ENCODE data around the gene FNDC1. TPM values are rescaled to one million over a fixed set of nuclear protein-coding genes. Genes with fewer than 3 reads are reported as not detected.
A peak's percentile ranks its signal among the peaks of the same experiment; 100 is the strongest.

Gene FNDC1
- total and polyA plus RNA-seq, 4 donors, result 0.06 to 8.6 (median 0.31) TPM

DNA sequence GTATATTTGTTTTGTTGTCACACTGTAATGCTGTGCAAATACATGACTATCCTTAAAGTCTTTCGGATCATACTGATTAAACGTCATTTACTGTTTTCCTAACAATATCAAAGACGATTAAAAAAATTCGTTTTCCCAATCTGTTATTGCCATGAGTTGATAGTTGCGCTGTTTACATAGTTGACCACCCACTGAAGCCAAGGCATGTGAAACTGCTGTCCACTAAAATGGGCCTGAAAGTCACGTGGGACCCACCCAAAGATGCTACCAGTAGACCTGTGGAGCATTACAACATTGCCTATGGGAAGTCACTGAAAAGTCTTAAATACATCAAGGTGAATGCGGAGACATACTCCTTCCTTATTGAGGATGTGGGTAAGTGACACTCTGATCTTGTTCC lies 28.1 kb downstream of the FNDC1 start:
- Histone ChIP-seq H3K9me3 (ENCODE audit: control insufficient read depth in 4 of 4, insufficient read depth in 3 of 4, low read length in 3 of 4) (no peaks in the 10 kb centered on the region), H3K27me3 (ENCODE audit: control insufficient read depth in 3 of 3, insufficient read depth in 3 of 3, low read length in 2 of 3) (peaks cover 0 to 6% (median 5%) of the 10 kb centered on the region in 3 donors), H3K36me3 (ENCODE audit: control insufficient read depth in 4 of 4, insufficient read depth in 4 of 4, low read length in 4 of 4) (no peaks in the 10 kb centered on the region), H3K9ac (ENCODE audit: insufficient read depth in 1 of 2, low read length in 2 of 2) (no peak overlapping the region), H3K4me1 (ENCODE audit: control insufficient read depth in 5 of 5, insufficient read depth in 5 of 5, low read length in 5 of 5) (peaks cover 0 to 11% (median 0%) of the 10 kb centered on the region in 5 donors), H3K4me3 (no peak overlapping the region), H3K27ac (ENCODE audit: low read depth in 1 of 2, low read length in 1 of 2) (no peak overlapping the region)
- DNase-seq, result no peak
- no peak for ATAC-seq (ENCODE audit: insufficient read depth, low FRiP score)
- TF ChIP-seq, protein P1, sequence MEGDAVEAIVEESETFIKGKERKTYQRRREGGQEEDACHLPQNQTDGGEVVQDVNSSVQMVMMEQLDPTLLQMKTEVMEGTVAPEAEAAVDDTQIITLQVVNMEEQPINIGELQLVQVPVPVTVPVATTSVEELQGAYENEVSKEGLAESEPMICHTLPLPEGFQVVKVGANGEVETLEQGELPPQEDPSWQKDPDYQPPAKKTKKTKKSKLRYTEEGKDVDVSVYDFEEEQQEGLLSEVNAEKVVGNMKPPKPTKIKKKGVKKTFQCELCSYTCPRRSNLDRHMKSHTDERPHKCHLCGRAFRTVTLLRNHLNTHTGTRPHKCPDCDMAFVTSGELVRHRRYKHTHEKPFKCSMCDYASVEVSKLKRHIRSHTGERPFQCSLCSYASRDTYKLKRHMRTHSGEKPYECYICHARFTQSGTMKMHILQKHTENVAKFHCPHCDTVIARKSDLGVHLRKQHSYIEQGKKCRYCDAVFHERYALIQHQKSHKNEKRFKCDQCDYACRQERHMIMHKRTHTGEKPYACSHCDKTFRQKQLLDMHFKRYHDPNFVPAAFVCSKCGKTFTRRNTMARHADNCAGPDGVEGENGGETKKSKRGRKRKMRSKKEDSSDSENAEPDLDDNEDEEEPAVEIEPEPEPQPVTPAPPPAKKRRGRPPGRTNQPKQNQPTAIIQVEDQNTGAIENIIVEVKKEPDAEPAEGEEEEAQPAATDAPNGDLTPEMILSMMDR (IDR thresholded peaks at IDR 0.05; ENCODE audit: control extremely low read depth, extremely low read depth), result no peak
- WGBS, 2 donors, result 84 to 91% methylated on average over 7 of the region's 7 CpGs

DNA sequence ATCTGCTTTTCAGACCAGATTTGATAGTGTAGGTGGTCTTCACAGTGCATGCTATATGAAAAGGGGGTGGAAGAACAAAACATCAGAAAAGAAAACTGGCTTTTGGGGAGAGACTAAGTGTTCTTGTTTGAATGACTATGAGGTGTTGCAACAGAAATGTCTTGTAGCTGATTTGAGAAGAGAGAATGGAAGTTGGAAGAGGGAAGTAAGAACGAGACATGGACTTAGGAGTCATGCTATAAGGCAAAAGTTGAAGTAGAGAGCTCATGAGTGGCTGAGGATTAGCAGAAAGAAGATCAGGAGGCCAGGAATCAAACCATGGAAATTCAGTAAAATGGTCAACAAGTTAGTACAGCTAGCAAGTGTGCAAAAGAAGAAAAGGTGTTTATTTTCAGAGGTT lies 32.1 kb downstream of the FNDC1 start:
- peaks cover 0 to 7% (median 4%) of the 10 kb centered on the region in 5 donors for H3K4me1 ChIP-seq (ENCODE audit: control insufficient read depth in 5 of 5, insufficient read depth in 5 of 5, low read length in 5 of 5)
- H3K27me3 ChIP-seq (ENCODE audit: control insufficient read depth in 3 of 3, insufficient read depth in 3 of 3, low read length in 2 of 3), result peaks cover 0 to 8% (median 2%) of the 10 kb centered on the region in 3 donors
- no peaks in the 10 kb centered on the region for H3K9me3 ChIP-seq (ENCODE audit: control insufficient read depth in 4 of 4, insufficient read depth in 3 of 4, low read length in 3 of 4)
- TF ChIP-seq, protein P1 (IDR thresholded peaks at IDR 0.05; ENCODE audit: control extremely low read depth, extremely low read depth), result no peak
- no peak overlapping the region for H3K9ac ChIP-seq (ENCODE audit: insufficient read depth in 1 of 2, low read length in 2 of 2)
- H3K36me3 ChIP-seq (ENCODE audit: control insufficient read depth in 4 of 4, insufficient read depth in 4 of 4, low read length in 4 of 4), result no peaks in the 10 kb centered on the region
- ATAC-seq (ENCODE audit: insufficient read depth, low FRiP score) (no peak), DNase-seq (no peak)
- 27 to 33% methylated on average over 1 of the region's 1 CpG for WGBS, 2 donors
- no peak overlapping the region for H3K4me3 ChIP-seq
- H3K27ac ChIP-seq (ENCODE audit: low read depth in 1 of 2, low read length in 1 of 2), result no peak overlapping the region

DNA sequence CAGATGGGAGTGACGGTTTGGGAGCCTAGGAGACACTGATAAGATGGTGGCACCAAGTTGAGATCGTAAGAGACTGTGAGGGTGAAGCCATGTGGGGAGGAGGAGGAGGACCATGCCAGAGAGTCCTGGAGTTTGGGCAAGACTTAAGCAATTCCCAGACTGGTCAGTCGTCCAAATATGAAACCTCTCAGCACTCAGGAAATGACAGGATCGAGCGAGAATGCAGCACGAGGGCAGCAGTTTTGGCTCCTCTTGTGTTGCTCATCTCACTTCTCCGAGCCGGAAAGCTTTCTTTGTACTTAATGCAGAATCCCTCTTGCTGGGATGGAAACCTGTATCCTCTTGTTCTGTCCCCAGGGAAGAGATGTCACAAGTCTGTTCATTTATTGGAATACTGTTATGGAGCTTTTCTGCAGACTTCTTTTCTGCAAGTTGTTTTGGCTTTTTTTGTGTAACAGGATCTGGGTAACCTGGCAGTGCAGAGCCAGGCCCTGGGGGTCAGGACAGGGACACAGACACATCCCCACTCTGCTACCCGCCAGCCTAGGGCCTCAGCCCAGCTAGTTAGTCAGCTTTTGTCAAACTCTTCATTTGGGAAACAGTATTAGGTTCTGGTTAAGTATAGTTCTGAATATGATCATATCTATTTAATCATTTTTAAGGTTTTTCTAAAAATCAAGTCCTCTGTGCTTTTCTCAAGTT lies 34.3 kb downstream of the FNDC1 start:
- Histone ChIP-seq H3K36me3 (ENCODE audit: control insufficient read depth in 4 of 4, insufficient read depth in 4 of 4, low read length in 4 of 4) (no peaks in the 10 kb centered on the region), H3K9me3 (ENCODE audit: control insufficient read depth in 4 of 4, insufficient read depth in 3 of 4, low read length in 3 of 4) (no peaks in the 10 kb centered on the region), H3K27me3 (ENCODE audit: control insufficient read depth in 3 of 3, insufficient read depth in 3 of 3, low read length in 2 of 3) (peaks cover 0 to 8% (median 2%) of the 10 kb centered on the region in 3 donors), H3K4me1 (ENCODE audit: control insufficient read depth in 5 of 5, insufficient read depth in 5 of 5, low read length in 5 of 5) (peaks cover 0 to 4% (median 0%) of the 10 kb centered on the region in 5 donors), H3K9ac (ENCODE audit: insufficient read depth in 1 of 2, low read length in 2 of 2) (no peak overlapping the region), H3K27ac (ENCODE audit: low read depth in 1 of 2, low read length in 1 of 2) (no peak overlapping the region), H3K4me3 (no peak overlapping the region)
- TF ChIP-seq, protein P1 (IDR thresholded peaks at IDR 0.05; ENCODE audit: control extremely low read depth, extremely low read depth), result no peak
- peak in 2 of 3 donors; percentile 28 to 59 for DNase-seq
- 63 to 75% methylated on average over 9 of the region's 9 CpGs for WGBS, 2 donors
- ATAC-seq (ENCODE audit: insufficient read depth, low FRiP score), result no peak

Data from lung (tissue), 12 donors.